ENCODE measurements around the gene DOCK2. TPM values are rescaled to one million over a fixed set of nuclear protein-coding genes. Genes with fewer than 3 reads are reported as not detected.

The DOCK2 gene
- total RNA-seq, 2 donors from 2014 or later: 26.0 to 33.8 TPM

DNA sequence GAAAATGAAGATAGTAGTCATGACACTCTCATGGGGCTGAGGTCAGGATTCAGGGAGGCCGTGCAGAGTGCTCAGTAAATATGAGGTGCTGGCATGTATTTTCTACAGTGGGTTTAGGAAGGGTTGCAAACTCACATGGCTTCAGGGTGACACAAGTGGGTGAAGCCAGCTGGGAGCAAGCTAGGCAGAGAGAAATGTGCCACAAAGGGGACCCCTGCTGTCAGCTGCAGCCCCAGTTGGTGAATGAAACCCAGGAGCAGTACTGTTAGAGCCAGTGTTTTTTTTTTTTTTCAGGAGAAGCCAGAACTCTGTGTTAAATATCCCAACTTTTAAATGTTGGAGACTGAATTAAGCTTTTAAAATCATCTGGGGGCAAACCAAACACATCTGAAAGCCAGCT is 267.9 kb downstream of the DOCK2 start:
- intact Hi-C loops (cut with DNase I): no loop called here
- no peak for DNase-seq (ENCODE audit: low spot score)

DNA sequence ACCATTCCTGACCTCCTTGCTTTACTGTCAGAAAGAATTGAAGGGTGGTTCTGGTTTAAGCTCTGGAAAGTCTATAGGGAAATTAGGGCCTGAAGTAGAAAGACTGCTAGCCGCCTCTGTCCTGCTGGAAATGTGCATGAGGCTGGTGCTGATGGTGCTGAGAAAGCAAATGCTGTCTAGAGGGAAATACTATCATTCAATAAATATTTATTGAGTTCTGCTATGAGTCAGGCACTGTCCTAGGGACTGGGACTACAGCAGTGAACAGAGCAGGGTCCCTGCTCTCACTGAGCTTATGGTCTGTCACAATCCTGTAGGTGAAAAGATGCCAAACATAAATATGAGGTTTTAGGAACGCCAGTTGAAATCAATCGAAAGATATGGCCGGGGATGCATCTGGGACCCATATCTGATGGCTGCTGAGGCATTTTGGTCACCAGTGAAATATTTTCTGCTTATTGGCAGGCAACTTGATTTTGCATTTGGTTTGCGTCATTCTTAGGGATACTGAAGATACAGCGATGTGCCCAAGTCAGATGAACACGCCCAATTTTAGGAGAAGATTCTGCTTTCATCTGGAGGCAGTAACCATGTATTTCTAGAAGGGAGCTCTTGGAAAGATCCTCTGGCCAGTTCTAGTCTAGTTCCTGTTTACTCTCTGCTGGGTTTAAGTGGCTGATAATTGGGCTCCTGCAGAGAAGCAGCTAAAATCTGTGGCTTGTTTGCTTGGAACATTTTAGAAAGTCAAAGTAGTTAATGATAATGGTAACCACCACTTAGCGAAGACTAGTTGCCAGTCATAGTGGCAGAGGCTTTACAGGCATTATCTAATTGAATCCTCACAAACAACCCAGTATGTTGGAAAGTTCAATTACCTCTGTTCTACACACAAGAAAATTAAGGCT is 269.9 kb downstream of the DOCK2 start:
- intact Hi-C loops (cut with DNase I): no loop called here
- DNase-seq (ENCODE audit: low spot score): no peak

DNA sequence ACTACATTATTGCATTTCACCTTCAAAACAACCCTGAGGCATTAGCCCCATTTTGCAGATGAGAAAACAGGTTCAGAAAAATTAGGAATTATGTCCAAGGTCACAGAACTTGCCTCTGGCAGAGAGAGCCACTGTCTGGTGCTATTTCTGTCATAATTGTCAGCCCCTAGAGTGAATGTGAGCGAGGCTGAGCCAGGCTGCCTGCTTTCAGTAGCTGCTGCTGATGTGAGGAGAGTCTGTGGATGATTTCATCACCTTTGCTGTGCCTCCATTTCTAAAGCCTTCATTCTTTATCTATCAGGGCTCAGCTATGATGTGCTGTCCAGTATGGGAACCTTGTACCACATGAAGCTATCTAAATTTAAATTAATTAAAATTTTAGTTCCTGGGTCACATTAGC is 271.8 kb downstream of the DOCK2 start:
- intact Hi-C loops (cut with DNase I): no loop called here

DNA sequence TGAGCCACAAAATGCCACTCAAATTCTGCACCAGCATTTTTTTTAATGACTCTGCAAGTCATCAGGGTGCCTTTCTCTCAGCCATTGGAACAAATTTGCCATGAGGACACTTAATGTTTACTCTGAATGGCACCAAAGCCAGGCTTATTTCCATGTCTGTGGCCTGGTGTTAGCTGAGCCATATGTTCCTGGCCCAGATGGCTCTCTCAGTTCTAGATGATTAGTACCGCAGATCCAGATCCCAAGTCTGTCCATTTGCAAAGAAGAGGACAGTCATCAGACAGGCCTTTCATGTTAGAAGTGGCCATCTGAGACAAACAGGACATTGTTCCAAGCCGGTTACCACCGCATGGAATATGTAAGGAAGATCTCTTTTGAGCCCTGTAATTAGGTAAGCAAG is 272.9 kb downstream of the DOCK2 start:
- intact Hi-C loops (cut with DNase I): no loop called here
- DNase-seq (ENCODE audit: low spot score): no peak

More for the DNA sequence above, 271.8 kb downstream of the DOCK2 start:
- no peak for DNase-seq (ENCODE audit: low spot score)

DNA sequence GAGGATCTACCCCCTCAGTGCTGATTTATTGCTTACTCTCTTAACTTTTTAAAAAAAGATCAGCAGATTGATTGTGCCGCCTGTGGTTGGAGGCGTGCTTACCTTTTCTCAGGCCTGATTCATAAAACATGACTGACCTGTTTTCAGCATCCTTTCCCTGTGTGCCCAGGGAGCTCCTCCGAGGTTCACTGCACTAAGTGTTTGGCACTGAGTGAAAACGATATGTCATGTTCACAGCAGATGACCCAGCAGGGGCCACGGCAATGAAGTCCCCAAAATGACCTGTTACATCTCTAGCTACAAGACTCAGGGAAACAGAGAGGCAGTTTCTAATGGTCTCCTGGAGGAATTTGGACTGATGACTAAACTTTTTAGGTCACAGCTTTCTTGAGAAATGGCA is 273.3 kb downstream of the DOCK2 start:
- intact Hi-C loops (cut with DNase I): no loop called here
- DNase-seq (ENCODE audit: low spot score): no peak

DNA sequence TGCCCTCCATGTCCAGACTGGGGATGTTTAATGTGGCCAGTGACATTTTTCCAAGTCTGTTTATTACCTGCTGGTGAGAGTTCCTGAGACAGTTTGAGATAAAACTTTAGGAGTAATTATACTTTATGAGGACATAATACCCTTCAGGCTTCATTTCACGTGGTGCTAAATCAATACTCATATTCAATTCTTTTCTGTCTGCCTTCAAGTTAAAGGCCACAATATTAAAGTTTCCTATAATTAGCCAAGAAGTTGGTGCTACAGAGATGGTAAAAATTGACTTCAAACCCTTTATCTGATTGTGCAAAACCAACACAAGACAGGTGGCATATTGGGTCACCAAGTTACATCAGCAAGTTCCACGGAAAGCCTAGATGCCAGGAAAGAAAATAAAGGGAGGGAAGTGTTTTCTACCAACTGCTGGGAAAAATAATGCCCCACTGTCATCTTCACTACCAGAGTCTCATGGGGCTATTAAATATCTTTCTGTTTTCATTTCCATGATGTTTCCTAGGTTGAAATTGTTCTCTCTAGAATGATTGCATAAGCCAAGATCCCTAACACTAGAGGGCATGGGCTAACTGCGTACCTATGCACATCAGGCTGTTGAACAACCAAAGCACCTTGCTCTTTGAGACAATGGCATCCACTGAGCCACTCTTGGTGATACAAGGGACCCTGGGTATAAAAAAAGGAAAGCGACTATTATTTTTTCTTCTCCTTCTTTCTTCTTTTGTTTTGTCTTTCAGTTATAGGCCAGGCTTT is 274.6 kb downstream of the DOCK2 start:
- intact Hi-C loops (cut with DNase I): no loop called here

DNA sequence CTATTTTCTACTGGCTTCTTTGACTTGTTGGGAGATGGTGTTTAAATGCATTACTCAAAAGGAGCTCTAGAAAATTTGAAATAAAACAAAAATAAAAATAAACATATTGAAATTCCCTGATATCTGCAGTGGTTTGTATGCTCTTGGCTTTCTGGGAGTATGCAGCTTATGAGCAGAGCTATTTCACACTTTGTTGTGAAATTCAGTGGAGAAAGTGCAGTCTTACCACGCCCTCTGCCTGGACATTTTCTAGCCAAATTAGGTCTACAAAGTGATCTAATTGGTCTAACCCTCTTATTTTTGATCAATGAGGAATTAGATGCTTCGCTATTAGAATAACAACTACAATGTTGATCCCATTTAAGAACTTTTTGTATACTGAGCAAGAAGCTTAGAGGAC is 276.4 kb downstream of the DOCK2 start:
- intact Hi-C loops (cut with DNase I): no loop called here

More for the DNA sequence above, 274.6 kb downstream of the DOCK2 start:
- DNase-seq (ENCODE audit: low spot score): no peak

DNA sequence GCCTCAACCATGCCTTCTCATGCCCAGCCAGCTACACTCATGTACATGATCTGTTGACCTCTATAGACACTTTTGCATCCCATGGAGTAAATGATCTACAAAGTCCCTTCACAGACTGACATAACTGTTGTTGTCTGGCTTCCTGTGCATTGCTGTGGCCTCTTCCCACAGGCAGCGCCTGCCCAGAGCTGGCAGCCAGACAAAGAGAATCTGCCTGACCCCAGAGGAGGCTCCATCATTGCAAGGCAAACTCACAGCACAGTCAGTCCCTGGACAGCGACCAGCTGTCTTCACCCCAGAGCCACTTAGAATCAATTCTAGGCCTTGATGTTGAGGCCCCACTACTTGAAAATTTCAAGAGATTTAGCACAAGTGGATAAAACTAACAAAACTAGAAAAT is 277.7 kb downstream of the DOCK2 start:
- no peak for DNase-seq (ENCODE audit: low spot score)
- intact Hi-C loops (cut with DNase I): no loop called here

More for the DNA sequence above, 276.4 kb downstream of the DOCK2 start:
- no peak for DNase-seq (ENCODE audit: low spot score)

DNA sequence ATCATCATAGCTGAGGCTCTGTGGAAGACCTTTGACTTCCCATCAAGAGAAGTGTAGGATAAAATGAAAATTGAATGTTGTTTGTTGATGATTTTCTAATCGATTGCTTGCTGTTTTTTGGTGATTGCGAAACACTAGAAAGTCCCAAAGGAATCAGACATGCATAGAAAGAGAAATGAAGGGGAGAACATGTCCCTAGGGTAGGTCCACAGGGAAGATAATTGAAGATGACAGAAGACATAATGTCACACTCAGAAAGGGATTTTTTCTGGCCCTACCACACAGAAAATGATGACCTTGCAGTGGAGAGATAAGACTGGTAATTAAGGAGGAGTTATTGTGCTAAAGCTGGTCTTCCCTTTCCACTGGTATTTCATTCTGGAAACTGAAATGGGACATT is 280.4 kb downstream of the DOCK2 start:
- intact Hi-C loops (cut with DNase I): no loop called here
- DNase-seq (ENCODE audit: low spot score): no peak

DNA sequence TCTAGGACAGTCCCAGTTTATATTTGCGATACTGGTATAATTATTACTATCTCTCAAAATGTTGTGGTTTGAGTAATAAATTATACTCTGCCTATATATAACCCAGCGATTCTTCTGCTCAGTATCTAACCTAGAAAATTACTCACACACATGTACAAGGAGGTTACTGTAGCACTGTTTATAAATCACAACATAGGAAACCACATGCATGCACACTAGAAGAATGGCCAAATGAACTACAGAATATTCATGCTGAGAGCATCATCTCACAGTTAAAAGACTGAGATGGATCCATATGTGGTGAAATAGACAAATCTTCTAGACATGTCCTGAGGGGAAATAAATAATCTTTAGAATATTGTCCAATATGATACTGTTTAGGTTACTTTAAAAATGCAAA is 281.2 kb downstream of the DOCK2 start:
- intact Hi-C loops (cut with DNase I): no loop called here
- DNase-seq (ENCODE audit: low spot score): no peak

DNA sequence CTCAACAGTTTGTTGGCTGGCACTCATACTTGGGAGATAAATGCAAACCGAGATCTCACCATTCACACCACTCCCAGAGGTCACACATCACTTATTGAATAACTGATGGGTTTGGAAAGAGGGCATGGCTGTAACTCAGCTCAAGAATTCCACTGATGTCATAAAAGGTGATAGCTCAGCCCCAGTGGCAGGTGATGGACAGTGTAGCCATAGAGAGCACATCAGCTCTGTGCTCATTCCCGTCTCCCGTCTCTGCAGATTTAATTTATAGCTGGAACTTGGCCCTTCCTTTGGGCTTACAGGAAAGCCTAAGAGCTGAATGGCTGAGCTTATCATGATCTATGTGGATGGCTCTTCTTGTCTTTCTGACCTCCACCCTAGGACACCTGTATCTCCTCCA is 283.4 kb downstream of the DOCK2 start:
- intact Hi-C loops (cut with DNase I): no loop called here
- no peak for DNase-seq (ENCODE audit: low spot score)

DNA sequence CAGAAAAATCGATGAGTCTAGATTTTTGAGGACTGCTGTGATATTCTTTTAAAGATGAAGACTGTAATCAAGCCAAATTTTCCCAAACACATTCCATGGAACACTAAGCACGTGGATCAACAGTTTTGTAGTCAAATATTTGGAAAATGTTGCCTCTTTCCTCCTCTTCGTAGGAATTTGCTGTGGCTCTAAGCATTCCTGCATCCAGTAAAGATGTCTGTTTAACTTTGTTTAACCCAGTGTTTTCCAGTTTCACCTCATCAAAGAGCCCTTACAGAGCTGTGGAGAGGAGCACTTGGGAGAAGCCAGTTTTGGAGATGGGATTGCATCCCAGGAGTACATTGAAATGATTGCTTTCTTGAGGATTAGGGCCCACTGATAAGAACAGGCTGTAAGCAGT is 284.3 kb downstream of the DOCK2 start:
- no peak for DNase-seq (ENCODE audit: low spot score)
- intact Hi-C loops (cut with DNase I): no loop called here

DNA sequence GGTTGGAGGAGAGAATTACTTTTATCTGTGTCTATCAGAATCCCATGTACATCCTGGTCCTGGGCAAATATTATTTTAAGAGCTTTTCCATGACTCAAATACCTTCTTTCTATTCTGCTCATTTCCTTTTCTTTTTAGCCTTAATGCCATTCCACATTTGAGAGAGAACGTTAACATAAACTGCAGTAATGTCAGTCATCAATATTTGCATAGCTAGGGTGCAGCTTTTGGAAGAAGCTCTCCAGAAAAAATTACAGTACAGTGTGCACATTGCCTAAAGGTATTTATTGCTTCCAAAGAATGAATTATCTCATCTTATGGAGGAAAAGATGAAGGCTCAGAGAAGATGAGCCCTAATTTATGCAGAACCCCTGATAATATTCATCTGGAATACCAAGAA is 284.9 kb downstream of the DOCK2 start:
- DNase-seq (ENCODE audit: low spot score): no peak
- intact Hi-C loops (cut with DNase I): no loop called here

DNA sequence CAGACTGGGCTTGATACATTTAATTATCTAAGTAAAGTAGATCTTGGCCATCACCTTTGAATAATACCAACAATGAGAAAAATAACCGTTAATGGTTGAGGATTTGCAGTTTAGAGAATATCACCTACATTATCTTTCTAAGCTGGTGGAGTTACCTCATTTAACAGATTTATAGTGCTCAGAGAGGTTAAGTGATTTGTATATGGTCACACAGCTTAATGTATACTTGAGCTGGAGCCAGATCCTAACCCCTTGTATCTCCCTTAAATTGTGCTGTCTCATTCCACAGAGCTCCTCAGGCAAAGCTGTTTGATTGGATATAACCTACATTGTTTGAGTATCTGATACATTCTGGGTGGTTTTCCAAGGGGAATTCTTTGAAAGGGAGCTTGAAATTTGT is 285.4 kb downstream of the DOCK2 start:
- intact Hi-C loops (cut with DNase I): no loop called here
- DNase-seq (ENCODE audit: low spot score): no peak

DNA sequence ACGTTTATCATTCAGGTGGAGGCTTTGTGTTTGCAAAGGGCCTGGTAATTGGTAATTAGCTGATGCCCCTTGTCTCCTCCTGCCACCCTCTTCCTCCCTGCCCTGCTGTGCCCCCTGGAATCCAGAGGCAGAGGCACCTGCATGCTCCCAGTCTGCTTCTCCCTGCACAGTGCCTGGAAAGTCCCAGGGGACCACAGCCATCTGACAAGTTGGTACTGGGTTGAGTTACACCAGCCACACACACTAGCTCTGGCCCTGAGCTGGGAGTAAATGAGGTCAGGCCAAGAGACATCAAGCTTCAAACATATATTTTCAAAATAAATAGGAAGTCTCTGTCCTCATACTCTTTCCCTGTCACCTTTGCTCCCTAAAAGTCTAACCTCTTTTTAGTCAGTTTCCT is 286.9 kb downstream of the DOCK2 start:
- no peak for DNase-seq (ENCODE audit: low spot score)
- intact Hi-C loops (cut with DNase I): no loop called here

DNA sequence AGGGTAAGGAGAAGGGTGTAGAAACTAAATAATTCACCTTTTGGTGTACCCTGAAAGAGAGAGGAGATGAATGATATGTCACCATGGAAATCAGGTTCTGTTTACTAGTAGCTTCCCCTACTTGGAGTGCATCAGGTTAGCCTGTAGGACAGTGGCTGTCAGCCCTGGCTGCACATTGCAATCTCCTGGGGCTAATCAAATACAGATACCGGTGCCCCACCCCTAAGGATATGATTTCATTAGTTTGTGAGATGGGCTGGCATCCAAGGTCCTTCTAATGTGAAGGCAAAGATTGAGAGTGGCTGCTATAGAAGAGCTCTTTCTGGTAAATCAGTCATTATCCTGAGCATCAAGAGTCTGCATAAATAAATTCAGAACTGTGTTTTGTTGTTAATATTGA is 296.1 kb downstream of the DOCK2 start:
- DNase-seq (ENCODE audit: low spot score): no peak
- intact Hi-C loops (cut with DNase I): no loop called here

DNA sequence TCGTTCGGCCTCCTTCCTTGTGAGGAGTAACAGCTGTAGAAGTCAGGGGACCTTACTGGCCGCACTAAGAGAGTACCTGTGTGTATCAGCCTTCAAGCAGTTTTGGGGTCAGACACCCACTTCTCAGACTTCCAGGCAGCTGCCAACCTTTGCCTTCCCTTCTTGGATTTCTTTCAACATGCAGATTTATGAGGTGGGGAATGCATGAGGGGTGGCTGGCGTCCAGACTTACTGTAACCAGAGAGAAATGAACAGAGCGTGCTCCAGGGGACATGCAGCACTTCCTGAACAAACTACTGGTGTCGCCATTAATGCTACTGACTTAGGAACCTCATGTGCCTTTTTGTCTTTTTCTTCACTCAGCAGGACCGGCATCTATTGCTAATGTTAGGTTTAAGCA is 296.5 kb downstream of the DOCK2 start:
- intact Hi-C loops (cut with DNase I): no loop called here
- DNase-seq (ENCODE audit: low spot score): no peak

DNA sequence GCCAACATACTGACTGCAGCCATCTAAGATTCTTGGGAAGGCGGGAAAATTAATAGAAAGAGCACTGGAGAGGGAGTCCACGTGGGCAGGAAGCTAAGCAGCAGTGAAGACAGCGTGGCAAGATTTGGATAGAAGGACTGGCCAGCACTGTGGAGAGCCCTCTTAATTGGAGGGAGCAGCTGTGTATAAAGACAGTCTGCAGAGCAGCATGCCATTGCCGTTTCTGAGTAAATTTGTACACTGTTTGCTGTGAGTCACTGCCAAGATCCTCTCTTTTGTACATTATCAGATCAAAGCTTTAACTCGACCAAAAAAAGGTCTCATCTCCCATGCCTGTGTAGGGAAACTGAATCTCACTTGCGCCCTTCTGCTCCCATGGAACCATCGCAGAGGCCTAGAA is 297.9 kb downstream of the DOCK2 start:
- DNase-seq (ENCODE audit: low spot score): no peak
- intact Hi-C loops (cut with DNase I): no loop called here

DNA sequence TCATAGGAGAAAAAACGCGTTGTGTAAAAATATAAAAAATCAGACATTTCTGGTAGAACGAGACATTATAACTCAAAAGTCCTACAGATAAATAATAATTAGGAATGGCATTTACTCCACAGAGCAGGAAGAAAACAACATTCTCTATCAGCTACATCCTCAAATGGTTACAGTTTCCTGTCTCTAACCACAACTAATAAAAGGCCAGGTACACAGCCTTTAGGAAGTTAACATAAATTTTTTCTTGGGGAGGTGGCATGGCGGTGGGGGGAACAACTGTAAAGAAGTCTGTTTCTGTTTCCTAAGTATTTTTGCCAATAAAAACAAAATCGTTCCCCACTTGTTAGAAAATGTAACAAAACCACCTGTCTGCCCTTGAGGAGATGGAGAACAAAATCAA is 298.7 kb downstream of the DOCK2 start:
- intact Hi-C loops (cut with DNase I): no loop called here
- no peak for DNase-seq (ENCODE audit: low spot score)

DNA sequence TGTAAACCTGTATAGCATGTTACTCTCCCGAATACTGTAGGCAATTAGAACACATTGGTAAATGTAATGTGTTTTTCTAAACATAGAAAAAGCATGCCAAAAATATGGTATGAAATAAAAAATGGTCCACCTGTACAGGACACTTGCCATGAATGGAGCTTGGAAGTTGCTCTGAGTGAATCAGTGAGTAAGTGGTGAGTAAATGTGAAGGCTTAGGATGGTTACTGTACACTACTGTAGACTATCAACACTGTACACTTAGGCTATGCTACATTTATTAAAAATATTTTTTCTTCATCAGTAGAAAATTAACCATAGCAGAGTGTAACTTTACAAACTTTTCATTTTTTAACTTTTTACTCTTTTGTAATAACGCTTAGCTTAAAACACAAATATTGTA is 301.4 kb downstream of the DOCK2 start:
- intact Hi-C loops (cut with DNase I): no loop called here
- DNase-seq (ENCODE audit: low spot score): no peak

DNA sequence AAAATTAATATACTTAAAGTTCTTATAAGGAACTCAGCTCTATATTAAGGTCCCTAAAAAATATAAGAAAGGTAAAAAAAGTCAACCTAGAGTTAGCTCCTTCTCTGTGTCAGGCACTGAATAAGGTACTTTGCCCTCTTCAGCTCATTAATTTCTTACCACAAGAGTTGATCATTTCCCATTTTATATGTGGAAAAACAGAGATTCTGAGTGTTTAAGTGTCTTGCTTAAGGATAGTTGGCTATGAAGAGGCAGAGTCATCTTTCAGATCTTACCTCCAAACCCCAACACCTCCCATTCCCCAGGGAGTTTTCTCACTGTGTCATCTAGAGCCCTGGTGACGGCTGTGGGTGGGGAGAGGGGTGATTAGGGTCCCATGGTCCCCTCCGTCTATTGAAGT is 302.7 kb downstream of the DOCK2 start:
- intact Hi-C loops (cut with DNase I): no loop called here

More for the DNA sequence above, 302.7 kb downstream of the DOCK2 start:
- no peak for DNase-seq (ENCODE audit: low spot score)
